Jurkat, Clone E6-1 (cell line): ENCODE measurements around the gene BRD4.

ENCODE experiments used
- DNase-seq: peaks from one replicate; pipeline ENCODE4 v3.0.0-alpha.2; 2011; ENCODE audit warnings: low read depth, low spot score
- H3K4me3 ChIP-seq: 2 replicates; pipeline ENCODE4 v1.5.1; 2011; ENCODE audit warnings: mild to moderate bottlenecking, low read length, control low read depth, moderate library complexity

BRD4 gene

DNA sequence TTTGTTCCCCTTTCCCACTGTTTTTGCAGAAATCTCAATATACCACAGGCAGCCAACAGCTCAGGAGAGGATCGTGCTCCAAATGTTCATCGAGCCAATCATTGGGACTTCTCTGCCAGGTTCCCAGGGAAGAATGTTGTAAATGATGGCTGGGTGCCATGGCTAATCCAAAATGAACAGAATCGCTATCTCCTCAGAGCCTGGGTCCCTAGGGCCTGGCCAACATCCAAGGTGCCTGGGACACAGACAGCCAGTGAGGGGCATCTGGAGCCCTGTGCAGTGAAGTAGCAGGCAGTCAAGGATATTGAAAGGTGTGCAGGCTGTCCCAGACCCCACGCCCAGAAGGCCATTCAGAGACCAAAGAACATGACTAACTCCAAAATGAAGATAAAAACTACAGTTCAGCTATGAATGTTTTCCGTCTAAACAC is 37.8 kb downstream of the BRD4 start:
- H3K4me3 ChIP-seq: no peak overlapping the region
- no peak for DNase-seq

GRCh38 chr19:15293781-15294491 is 38.4 kb downstream of the BRD4 start:
- peak overlapping the region; percentile 36 for H3K4me3 ChIP-seq
- DNase-seq: no peak

DNA sequence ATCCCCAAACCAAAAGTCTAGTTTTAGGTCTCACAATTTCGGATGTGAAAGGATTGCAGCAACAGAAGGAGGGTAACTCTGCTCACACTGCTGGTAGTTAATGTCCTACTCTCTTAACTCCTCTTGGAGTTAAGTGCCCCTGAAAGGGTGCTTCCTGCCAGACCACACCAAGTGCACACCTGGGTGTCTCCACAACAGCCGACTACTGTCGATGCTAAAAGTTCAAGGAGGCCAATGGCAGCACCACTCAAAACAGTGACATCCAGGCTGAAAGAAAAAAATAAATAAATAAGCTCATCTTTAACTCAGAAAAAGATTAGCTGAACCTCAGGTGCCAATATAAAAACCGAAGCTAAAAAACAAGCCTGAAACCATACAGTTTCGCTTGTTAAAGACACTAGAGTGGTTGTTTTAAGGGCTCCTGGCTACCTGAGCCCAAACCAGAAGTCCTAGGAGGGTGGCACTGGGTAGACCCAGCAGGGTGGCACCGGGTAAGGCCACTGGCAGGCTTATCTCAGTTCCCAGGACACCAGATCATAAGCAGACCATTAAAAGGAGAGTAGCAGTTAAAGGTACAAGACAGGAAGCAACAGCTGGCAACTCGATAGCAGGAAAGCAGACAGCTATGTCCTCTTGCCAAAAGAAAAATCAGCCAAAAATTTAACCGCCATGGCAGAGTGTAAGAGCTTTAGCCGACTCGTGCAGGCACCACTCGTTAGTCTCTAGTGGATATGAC is 39.3 kb downstream of the BRD4 start:
- H3K4me3 ChIP-seq: peak overlapping the region; percentile 36
- DNase-seq: peak; percentile 76

DNA sequence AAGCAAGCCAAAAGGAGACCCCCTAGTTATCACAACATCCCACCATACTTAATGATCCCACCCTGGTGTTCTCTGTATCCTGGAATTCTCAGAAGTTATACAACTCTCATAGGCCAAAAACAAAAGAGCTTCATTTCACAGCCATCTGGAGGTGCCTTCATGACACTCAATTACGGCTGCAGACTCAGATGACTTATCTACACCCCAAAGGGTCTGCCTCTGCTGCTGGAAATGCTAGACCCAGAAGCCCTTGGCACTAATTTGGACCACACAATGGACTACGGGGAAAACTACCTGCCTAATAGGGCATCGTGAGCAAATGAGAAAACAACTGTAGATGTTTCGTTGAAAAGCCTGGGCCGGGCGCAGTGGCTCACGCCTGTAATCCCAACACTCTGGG is 40.2 kb downstream of the BRD4 start:
- no peak overlapping the region for H3K4me3 ChIP-seq
- DNase-seq: no peak

DNA sequence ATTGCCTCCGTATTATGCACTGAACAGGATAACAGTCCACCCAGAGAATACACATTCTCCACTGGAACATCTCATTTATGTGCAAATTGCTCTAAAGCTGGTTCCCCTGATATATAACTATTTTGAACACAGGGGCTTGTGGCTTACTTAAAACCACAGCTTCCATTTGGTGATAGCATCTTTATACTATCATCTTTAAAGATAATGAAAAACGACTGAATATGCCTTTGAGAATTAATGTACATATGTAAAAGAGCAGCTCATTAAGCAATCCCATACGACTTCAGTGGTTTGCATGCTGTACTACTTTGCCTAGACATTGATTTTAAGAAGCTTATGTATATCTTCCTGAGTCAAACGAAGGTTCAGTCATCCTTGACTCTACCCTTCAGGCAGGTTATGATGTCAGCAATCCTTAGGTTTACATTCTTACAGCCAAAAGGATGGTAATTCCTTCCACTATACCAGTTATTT is 40.8 kb downstream of the BRD4 start:
- peak; percentile 86 for DNase-seq
- no peak overlapping the region for H3K4me3 ChIP-seq

DNA sequence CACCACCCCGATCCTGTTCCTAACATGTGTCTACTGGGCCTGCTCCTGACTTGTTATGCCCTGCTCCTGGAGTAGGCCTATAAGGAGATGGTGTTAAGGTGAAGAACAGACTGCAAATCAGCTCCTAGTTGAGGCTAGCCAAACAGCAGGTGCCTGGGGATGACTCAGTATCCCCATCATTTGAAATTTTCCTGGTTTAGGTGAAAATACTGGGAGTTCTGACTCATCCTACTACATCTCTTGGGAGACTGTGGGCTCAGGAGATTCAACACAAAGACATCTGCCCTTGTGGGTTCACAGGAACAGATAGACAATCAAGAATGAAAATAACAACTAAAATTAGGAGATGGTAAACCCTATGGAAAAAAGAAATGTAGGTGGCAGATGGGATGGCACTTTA is 41.2 kb downstream of the BRD4 start:
- DNase-seq: no peak
- H3K4me3 ChIP-seq: no peak overlapping the region

GRCh38 chr19:15290166-15290565 is 42.2 kb downstream of the BRD4 start:
- H3K4me3 ChIP-seq: no peak overlapping the region
- no peak for DNase-seq

DNA sequence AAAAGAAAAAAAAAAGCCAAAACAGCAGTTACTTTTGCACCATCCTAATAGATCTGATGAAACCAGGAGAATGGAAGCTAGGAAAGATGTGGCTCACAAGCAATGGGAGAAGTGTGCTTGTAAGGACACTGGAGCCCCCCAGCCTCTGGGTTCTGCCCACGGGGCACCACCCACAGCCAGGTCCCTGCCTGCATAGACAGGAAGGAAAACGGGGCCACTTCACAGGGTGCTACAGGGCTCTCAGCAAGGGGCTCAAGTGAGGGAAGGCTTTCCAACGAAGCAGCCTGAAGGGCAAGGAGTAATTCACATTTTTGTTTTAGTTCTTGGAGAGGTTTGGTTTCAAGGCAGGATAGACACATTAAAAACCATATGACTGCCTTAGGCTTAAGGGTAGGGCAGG is 42.7 kb downstream of the BRD4 start:
- no peak for DNase-seq
- H3K4me3 ChIP-seq: no peak overlapping the region

DNA sequence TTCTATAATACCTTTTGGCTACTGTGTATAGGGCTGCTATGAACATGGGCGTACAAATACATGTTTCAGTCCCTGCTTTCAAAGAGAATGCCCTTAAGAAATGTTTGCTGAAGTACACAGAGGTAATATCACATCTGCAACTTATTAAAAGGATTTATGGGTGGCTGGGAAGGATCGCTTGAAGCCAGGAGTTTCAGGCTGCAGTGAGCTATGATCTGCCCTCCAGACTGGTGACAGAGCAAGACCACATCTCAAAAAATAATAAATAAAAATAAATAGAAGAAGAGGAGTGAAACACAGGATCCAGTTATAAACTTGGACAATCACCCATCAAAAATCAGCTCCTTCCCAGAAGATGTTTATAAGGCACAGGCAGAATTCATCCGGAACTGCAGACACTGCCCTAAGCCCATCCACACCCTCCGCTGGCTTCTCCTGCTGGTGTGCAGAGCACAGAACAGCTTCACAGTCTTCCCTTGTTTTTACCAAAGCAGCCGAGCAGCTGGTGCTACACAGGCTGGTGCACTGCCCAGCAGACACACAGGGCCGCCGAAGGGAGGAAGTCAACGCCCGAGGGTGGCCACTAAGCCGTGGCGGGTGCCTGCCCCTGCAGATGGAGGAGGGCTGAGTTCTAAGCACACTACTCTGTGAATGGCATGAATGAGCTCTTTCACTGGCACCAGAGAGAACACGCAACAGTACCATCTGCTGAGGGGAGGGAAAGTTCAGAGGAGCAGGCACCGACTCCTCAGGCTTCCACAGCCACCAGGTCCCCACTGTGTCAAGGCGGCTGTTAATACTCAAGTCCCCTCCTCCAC is 44.0 kb downstream of the BRD4 start:
- H3K4me3 ChIP-seq: no peak overlapping the region
- no peak for DNase-seq

- peak; percentile 67 for DNase-seq
- H3K4me3 ChIP-seq: peak overlapping the region; percentile 2; the same call in 1 of the 2 replicates
Measured at GRCh38 chr19:15287496-15287895, 44.8 kb downstream of the BRD4 start.

DNA sequence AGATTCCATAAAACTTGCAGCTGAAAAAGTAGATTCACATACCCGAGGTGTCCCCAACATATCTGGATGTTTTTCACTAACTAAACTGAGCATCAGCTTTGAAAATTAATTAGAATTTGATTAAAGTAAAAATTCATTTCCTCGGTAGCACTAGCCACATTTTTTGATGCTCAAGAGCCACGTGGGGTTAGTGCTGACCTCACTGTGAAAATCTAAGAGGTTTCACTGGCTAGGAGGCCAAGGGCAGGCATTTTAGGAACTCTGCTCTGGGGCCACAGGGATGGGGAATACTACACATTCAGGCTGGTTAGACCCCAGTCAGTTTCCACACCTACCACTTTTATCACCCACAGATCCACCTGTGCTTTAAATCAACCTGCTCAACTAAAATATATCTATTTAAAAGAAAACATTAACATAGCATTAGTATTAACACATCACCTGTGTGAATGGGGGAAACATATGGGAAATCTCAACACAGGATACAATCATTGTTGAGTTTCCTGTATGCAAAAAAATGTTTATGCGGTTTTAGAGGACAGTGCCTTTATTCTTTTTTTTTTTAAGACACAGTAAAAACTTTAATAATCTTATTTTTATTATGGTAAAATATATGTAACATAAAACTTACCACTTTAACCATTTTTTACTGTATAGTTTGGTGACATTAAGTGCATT is 45.5 kb downstream of the BRD4 start:
- no peak for DNase-seq
- H3K4me3 ChIP-seq: no peak overlapping the region

GRCh38 chr19:15285896-15286591 is 46.3 kb downstream of the BRD4 start:
- H3K4me3 ChIP-seq: no peak overlapping the region
- DNase-seq: no peak

GRCh38 chr19:15284896-15285295 is 47.4 kb downstream of the BRD4 start:
- no peak for DNase-seq
- no peak overlapping the region for H3K4me3 ChIP-seq

DNA sequence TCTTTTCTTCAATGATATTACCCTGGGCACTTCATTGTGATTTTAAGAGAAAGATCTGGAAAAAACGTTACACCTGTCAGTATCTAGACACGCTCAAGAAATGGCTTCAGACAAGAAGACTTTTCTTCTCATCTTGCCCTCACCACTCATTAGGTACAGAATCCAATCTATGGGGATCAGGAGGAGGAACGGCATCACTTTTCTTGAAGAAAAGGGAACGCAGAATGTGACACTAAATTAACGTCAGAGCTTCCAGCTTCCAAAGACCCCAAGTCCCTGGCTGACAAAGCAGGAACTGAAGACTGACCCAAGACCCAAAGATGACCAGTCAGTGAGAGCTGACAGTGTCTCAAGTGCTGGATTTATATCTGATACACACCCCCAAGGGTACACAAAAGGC is 48.2 kb downstream of the BRD4 start:
- H3K4me3 ChIP-seq: no peak overlapping the region
- DNase-seq: no peak

DNA sequence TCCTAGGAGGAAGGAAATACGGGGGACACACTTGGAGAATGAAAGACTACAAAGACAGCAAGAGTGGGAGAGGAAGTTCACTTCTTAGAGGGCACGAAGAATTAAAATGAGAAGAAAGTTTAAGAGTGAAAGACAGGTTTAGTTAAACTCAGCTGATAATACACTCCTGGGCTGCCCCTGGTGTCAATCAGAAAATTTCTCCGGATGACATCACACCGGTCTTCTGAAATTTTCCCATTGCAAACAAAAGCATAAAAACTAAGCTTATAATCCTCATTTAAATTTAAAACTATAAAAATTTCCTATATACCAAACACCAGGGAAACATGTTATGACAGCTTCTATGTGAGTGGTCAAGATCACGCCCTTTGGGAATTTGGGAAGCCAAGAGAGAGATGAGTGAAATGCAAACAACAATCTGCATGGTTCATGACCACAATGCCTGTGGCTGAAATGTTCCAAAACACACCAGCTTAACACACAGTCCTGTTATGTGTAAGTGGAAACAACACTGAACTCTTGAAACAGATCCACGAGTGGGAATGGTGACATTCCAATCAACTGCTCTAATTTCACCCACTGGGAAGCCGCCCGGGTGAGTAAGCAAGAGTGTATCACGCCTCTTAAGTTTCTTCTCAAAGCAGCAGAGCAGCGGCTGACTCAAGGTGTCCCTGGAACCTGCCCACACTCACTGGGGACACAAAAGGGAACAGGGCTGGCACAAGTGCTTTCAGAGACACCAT is 49.0 kb downstream of the BRD4 start:
- no peak overlapping the region for H3K4me3 ChIP-seq
- no peak for DNase-seq

GRCh38 chr19:15282311-15282705 is 50.0 kb downstream of the BRD4 start:
- no peak overlapping the region for H3K4me3 ChIP-seq
- no peak for DNase-seq

DNA sequence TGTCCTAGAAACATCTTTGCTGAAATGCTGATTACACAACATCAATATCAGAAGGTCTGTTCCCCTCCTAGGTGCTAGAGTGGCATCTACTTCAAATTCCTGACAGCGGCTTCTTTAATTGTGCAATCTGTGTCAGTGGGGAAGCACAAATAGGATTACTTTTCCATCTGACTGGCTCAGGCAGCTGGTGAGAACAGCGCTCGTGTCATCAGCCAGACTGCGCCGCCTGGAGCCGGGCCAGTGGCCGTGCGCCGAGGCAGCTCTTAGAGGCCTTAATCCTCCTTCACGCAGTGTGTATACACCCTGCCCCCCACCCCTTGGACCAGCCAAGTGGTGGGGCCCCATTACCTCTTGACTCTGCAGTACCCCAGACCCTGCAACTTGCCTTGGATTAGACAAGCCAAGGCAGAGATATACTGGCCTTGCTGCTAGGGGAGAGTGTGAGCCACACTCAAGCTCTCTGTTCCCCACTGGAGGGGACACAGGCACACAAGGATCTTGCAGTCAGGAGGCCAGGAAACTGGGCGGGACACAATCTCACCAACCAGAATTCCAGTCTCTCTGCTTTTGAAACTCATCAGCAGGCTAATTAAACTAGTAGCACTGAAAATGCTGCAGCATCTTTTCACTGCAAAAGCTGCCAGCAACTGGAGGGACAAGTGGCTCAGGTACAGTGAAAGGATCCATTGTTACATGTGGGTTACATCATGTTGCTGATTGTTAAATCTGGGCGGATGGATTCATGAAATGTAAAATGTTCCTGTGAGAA is 51.2 kb downstream of the BRD4 start:
- no peak overlapping the region for H3K4me3 ChIP-seq
- no peak for DNase-seq
